Measurements from ENCODE around the gene MRPL34. TPM values are rescaled to one million over a fixed set of nuclear protein-coding genes. Genes with fewer than 3 reads are reported as not detected.

The MRPL34 gene
- total and polyA plus RNA-seq, 9 of the 15 experiments (the other 6 are each of a cell fraction or from before 2014, with no cell fraction given) = 11.5 to 256 (median 72.5) TPM

GRCh38 chr19:17300992-17301619, 4.6 kb upstream of the MRPL34 start:
- DNase-seq (ENCODE audit: extremely low read depth in 1 of 4, low spot score in 3 of 4) (no peak), ATAC-seq (no peak), FAIRE-seq (no peak)
- 0 out of 2 replicates have a peak, but pooled peaks have one; percentile 9 for TF ChIP-seq ZBTB33 (CRISPR knock-in tag; IDR thresholded peaks at IDR 0.05)
- TF ChIP-seq POLR2G (IDR thresholded peaks at IDR 0.05; ENCODE audit: low read depth, low read length) = 0 out of 2 replicates have a peak, but pooled peaks have one; percentile 14
- peak; percentile 14; the same call in 1 of the 2 replicates for TF ChIP-seq RBFOX2 (IDR thresholded peaks at IDR 0.05; ENCODE audit: low read depth, low read length)
- no peak for TF ChIP-seq TRIM24 (IDR thresholded peaks at IDR 0.05)
- intact Hi-C loops (cut with micrococcal nuclease) = no loop called here
- Histone ChIP-seq H2AFZ (ENCODE audit: low read depth, low read length) (no peak overlapping the region), H3K9me3 (replicated peaks; ENCODE audit: control insufficient read depth, insufficient read depth, low read depth, low read length) (peaks cover 3% of the 10 kb centered on the region), H3K27me3 (ENCODE audit: control insufficient read depth in 2 of 2, insufficient read depth in 2 of 2, low read length in 2 of 2) (no peaks in the 10 kb centered on the region), H3K79me2 (ENCODE audit: control insufficient read depth, insufficient read depth, low read length) (peaks cover 10% of the 10 kb centered on the region), H3K4me3 (no peak overlapping the region), H3K9me1 (ENCODE audit: control insufficient read depth, insufficient read depth, low read length) (no peaks in the 10 kb centered on the region), H4K20me1 (replicated peaks; ENCODE audit: control insufficient read depth, insufficient read depth, low read length) (no peaks in the 10 kb centered on the region), H3K27ac (ENCODE audit: extremely low read depth, low read depth, low read length) (no peak overlapping the region), H3K4me2 (ENCODE audit: insufficient read depth, low read length) (no peak overlapping the region), H3K9ac (ENCODE audit: insufficient read depth in 1 of 2, low read depth in 2 of 2, low read length in 2 of 2) (no peak overlapping the region), H3K4me1 (replicated peaks in 1 of 2; ENCODE audit: control insufficient read depth in 2 of 2, insufficient read depth in 2 of 2, low read length in 2 of 2) (peaks cover 17 to 42% of the 10 kb centered on the region in 2 experiments; a peak in 4 of 5 replicates), H3K36me3 (ENCODE audit: control insufficient read depth, insufficient read depth, low read length) (peaks cover 25% of the 10 kb centered on the region)
- CTCF ChIA-PET (ENCODE audit: low intra/inter-chr PET ratio) = interaction anchor here (0.6 kb wide), 1 partner anchor 79 kb away, joined by 3 read pairs; no protein-coding TSS in a partner anchor
- POLR2A ChIA-PET = interaction anchor here (0.6 kb wide), 1 partner anchor 67 kb away, joined by 4 read pairs; no protein-coding TSS in a partner anchor
- BruUV-seq (replicated peaks) = no TSS peak
- in situ Hi-C loops (cut with MboI) = no loop called here
- 91% methylated on average over 33 of the region's 51 CpGs for whole genome bisulfite sequencing (ENCODE audit: insufficient coverage, low coverage, missing lambda C conversion rate)

Measured in K562 (cell line).